ENCODE results near the gene SIK3.

Gene SIK3

GRCh38 chr11:116825854-116826750, 272.1 kb downstream of the SIK3 start:
- DNase-seq = no peak
- H3K4me3 Mint-ChIP-seq = no peak overlapping the region
- H3K27ac Mint-ChIP-seq = no peak overlapping the region
- no peaks in the 10 kb centered on the region for H3K9me3 Mint-ChIP-seq
- H3K27me3 Mint-ChIP-seq = no peaks in the 10 kb centered on the region
- no peaks in the 10 kb centered on the region for H3K4me1 Mint-ChIP-seq (ENCODE audit: low read depth in 2 of 2)
- H3K36me3 Mint-ChIP-seq (ENCODE audit: insufficient read depth) = no peaks in the 10 kb centered on the region
- no peak for ATAC-seq (replicated peaks)

- no peaks in the 10 kb centered on the region for H3K4me1 Mint-ChIP-seq (ENCODE audit: low read depth in 2 of 2)
- no peaks in the 10 kb centered on the region for H3K9me3 Mint-ChIP-seq
- H3K36me3 Mint-ChIP-seq (ENCODE audit: insufficient read depth) = no peaks in the 10 kb centered on the region
- H3K27ac Mint-ChIP-seq = no peak overlapping the region
- H3K4me3 Mint-ChIP-seq = no peak overlapping the region
- ATAC-seq (replicated peaks) = no peak
- DNase-seq = no peak
- H3K27me3 Mint-ChIP-seq = no peaks in the 10 kb centered on the region
Observed at GRCh38 chr11:116825434-116825833, 272.8 kb downstream of the SIK3 start.

- no peak for ATAC-seq (replicated peaks)
- no peak within 1 kb of the TSS for H3K27ac Mint-ChIP-seq
- no peaks in the 10 kb centered on the region for H3K36me3 Mint-ChIP-seq (ENCODE audit: insufficient read depth)
- H3K4me3 Mint-ChIP-seq = no peak within 1 kb of the TSS
- no peaks in the 10 kb centered on the region for H3K4me1 Mint-ChIP-seq (ENCODE audit: low read depth in 2 of 2)
- H3K9me3 Mint-ChIP-seq = no peaks in the 10 kb centered on the region
- no peaks in the 10 kb centered on the region for H3K27me3 Mint-ChIP-seq
- DNase-seq = no peak
Observed at GRCh38 chr11:116823031-116823843, 275.0 kb downstream of the SIK3 start, which contains the start of gene APOA4. TSS of gene APOA4 (minus strand) at chr11:116823304. CDS start at chr11:116823191, 113 bp downstream.

- Mint-ChIP-seq H3K36me3 (ENCODE audit: insufficient read depth) (no peaks in the 10 kb centered on the region), H3K4me3 (no peak overlapping the region), H3K4me1 (ENCODE audit: low read depth in 2 of 2) (no peaks in the 10 kb centered on the region), H3K9me3 (no peaks in the 10 kb centered on the region), H3K27ac (no peak overlapping the region), H3K27me3 (no peaks in the 10 kb centered on the region)
- DNase-seq (no peak), ATAC-seq (replicated peaks) (no peak)
Observed at GRCh38 chr11:116822575-116822974, 275.7 kb downstream of the SIK3 start.

GRCh38 chr11:116821050-116821918, 276.9 kb downstream of the SIK3 start:
- no peaks in the 10 kb centered on the region for H3K9me3 Mint-ChIP-seq
- H3K4me1 Mint-ChIP-seq (ENCODE audit: low read depth in 2 of 2) = no peaks in the 10 kb centered on the region
- ATAC-seq (replicated peaks) = no peak
- no peak overlapping the region for H3K4me3 Mint-ChIP-seq
- no peaks in the 10 kb centered on the region for H3K36me3 Mint-ChIP-seq (ENCODE audit: insufficient read depth)
- peak overlapping the region in 1 of 2 donors; percentile 60 for H3K27ac Mint-ChIP-seq
- H3K27me3 Mint-ChIP-seq = no peaks in the 10 kb centered on the region
- no peak for DNase-seq

- Mint-ChIP-seq H3K27me3 (no peaks in the 10 kb centered on the region), H3K4me3 (no peak overlapping the region), H3K27ac (no peak overlapping the region), H3K36me3 (ENCODE audit: insufficient read depth) (no peaks in the 10 kb centered on the region), H3K9me3 (no peaks in the 10 kb centered on the region), H3K4me1 (ENCODE audit: low read depth in 2 of 2) (no peaks in the 10 kb centered on the region)
- DNase-seq = no peak
- ATAC-seq (replicated peaks) = no peak
Observed at GRCh38 chr11:116819049-116819448, 279.2 kb downstream of the SIK3 start.

- ATAC-seq (replicated peaks) (no peak), DNase-seq (no peak)
- H3K27ac Mint-ChIP-seq = no peak overlapping the region
- no peaks in the 10 kb centered on the region for H3K36me3 Mint-ChIP-seq (ENCODE audit: insufficient read depth)
- H3K27me3 Mint-ChIP-seq = no peaks in the 10 kb centered on the region
- no peak overlapping the region for H3K4me3 Mint-ChIP-seq
- H3K4me1 Mint-ChIP-seq (ENCODE audit: low read depth in 2 of 2) = no peaks in the 10 kb centered on the region
- H3K9me3 Mint-ChIP-seq = no peaks in the 10 kb centered on the region
Observed at GRCh38 chr11:116814502-116814901, 283.7 kb downstream of the SIK3 start.

- Mint-ChIP-seq H3K9me3 (no peaks in the 10 kb centered on the region), H3K36me3 (ENCODE audit: insufficient read depth) (no peaks in the 10 kb centered on the region), H3K4me3 (no peak overlapping the region), H3K27ac (no peak overlapping the region), H3K27me3 (peaks cover 0 to 3% of the 10 kb centered on the region in 2 donors), H3K4me1 (ENCODE audit: low read depth in 2 of 2) (no peaks in the 10 kb centered on the region)
- ATAC-seq (replicated peaks) = no peak
- no peak for DNase-seq
Observed at GRCh38 chr11:116813781-116814471, 284.3 kb downstream of the SIK3 start.

GRCh38 chr11:116813170-116813569, 285.1 kb downstream of the SIK3 start:
- Mint-ChIP-seq H3K27ac (no peak overlapping the region), H3K36me3 (ENCODE audit: insufficient read depth) (no peaks in the 10 kb centered on the region), H3K4me1 (ENCODE audit: low read depth in 2 of 2) (no peaks in the 10 kb centered on the region), H3K9me3 (no peaks in the 10 kb centered on the region), H3K27me3 (peaks cover 0 to 10% of the 10 kb centered on the region in 2 donors), H3K4me3 (no peak overlapping the region)
- no peak for ATAC-seq (replicated peaks)
- DNase-seq = no peak

- H3K9me3 Mint-ChIP-seq = no peaks in the 10 kb centered on the region
- peaks cover 0 to 15% of the 10 kb centered on the region in 2 donors for H3K27me3 Mint-ChIP-seq
- no peak overlapping the region for H3K27ac Mint-ChIP-seq
- H3K36me3 Mint-ChIP-seq (ENCODE audit: insufficient read depth) = no peaks in the 10 kb centered on the region
- H3K4me3 Mint-ChIP-seq = no peak overlapping the region
- ATAC-seq (replicated peaks) = no peak
- no peaks in the 10 kb centered on the region for H3K4me1 Mint-ChIP-seq (ENCODE audit: low read depth in 2 of 2)
- DNase-seq = no peak
Observed at GRCh38 chr11:116812109-116812508, 286.1 kb downstream of the SIK3 start.

GRCh38 chr11:116811194-116811593, 287.0 kb downstream of the SIK3 start:
- no peak overlapping the region for H3K27ac Mint-ChIP-seq
- no peaks in the 10 kb centered on the region for H3K9me3 Mint-ChIP-seq
- DNase-seq (no peak), ATAC-seq (replicated peaks) (no peak)
- H3K4me3 Mint-ChIP-seq = no peak overlapping the region
- H3K27me3 Mint-ChIP-seq = peaks cover 0 to 15% of the 10 kb centered on the region in 2 donors
- no peaks in the 10 kb centered on the region for H3K4me1 Mint-ChIP-seq (ENCODE audit: low read depth in 2 of 2)
- H3K36me3 Mint-ChIP-seq (ENCODE audit: insufficient read depth) = no peaks in the 10 kb centered on the region

- Mint-ChIP-seq H3K4me3 (no peak overlapping the region), H3K27me3 (peaks cover 0 to 15% of the 10 kb centered on the region in 2 donors), H3K9me3 (no peaks in the 10 kb centered on the region), H3K27ac (no peak overlapping the region), H3K4me1 (ENCODE audit: low read depth in 2 of 2) (no peaks in the 10 kb centered on the region), H3K36me3 (ENCODE audit: insufficient read depth) (no peaks in the 10 kb centered on the region)
- DNase-seq (no peak), ATAC-seq (replicated peaks) (no peak)
Observed at GRCh38 chr11:116808262-116809175, 289.7 kb downstream of the SIK3 start.

Data from effector memory CD8-positive, alpha-beta T cell (primary cell).